ENCODE measurements around the gene RGS6.
A peak's percentile ranks its signal among the peaks of the same experiment; 100 is the strongest.

The RGS6 gene

GRCh38 chr14:71947947-71948500 lies 15.8 kb downstream of the RGS6 start:
- no peak for DNase-seq (ENCODE audit: low read depth)

- DNase-seq (ENCODE audit: low read depth): no peak
These were observed 20.4 kb downstream of the RGS6 start for GRCh38 chr14:71952381-71953363.

- DNase-seq (ENCODE audit: low read depth): no peak
These were observed 24.8 kb downstream of the RGS6 start for GRCh38 chr14:71956920-71957563.

- no peak for DNase-seq (ENCODE audit: low read depth)
These were observed 26.8 kb downstream of the RGS6 start for GRCh38 chr14:71959055-71959454.

GRCh38 chr14:71960494-71961353 lies 28.5 kb downstream of the RGS6 start:
- DNase-seq (ENCODE audit: low read depth): no peak

GRCh38 chr14:71961972-71962371 lies 29.7 kb downstream of the RGS6 start:
- no peak for DNase-seq (ENCODE audit: low read depth)

- DNase-seq (ENCODE audit: low read depth): no peak
These were observed 32.5 kb downstream of the RGS6 start for GRCh38 chr14:71964716-71965115.

- DNase-seq (ENCODE audit: low read depth): no peak
These were observed 34.3 kb downstream of the RGS6 start for GRCh38 chr14:71966528-71966927.

- DNase-seq (ENCODE audit: low read depth): no peak
These were observed 35.5 kb downstream of the RGS6 start for GRCh38 chr14:71967704-71968103.

GRCh38 chr14:71970272-71970671 lies 38.0 kb downstream of the RGS6 start:
- no peak for DNase-seq (ENCODE audit: low read depth)

- peak; percentile 50 for DNase-seq (ENCODE audit: low read depth)
These were observed 53.4 kb downstream of the RGS6 start for GRCh38 chr14:71985538-71986189.

GRCh38 chr14:71988476-71988875 lies 56.2 kb downstream of the RGS6 start:
- no peak for DNase-seq (ENCODE audit: low read depth)

GRCh38 chr14:71988939-71989338 lies 56.7 kb downstream of the RGS6 start:
- DNase-seq (ENCODE audit: low read depth): no peak

- no peak for DNase-seq (ENCODE audit: low read depth)
These were observed 62.2 kb downstream of the RGS6 start for GRCh38 chr14:71994416-71994815.

- DNase-seq (ENCODE audit: low read depth): no peak
These were observed 63.5 kb downstream of the RGS6 start for GRCh38 chr14:71995741-71996140.

- no peak for DNase-seq (ENCODE audit: low read depth)
These were observed 64.4 kb downstream of the RGS6 start for GRCh38 chr14:71996610-71997009.

- DNase-seq (ENCODE audit: low read depth): no peak
These were observed 68.7 kb downstream of the RGS6 start for GRCh38 chr14:72000907-72001306.

- DNase-seq (ENCODE audit: low read depth): no peak
These were observed 70.5 kb downstream of the RGS6 start for GRCh38 chr14:72002731-72003130.

- no peak for DNase-seq (ENCODE audit: low read depth)
These were observed 76.4 kb downstream of the RGS6 start for GRCh38 chr14:72008666-72009065.

- no peak for DNase-seq (ENCODE audit: low read depth)
These were observed 78.2 kb downstream of the RGS6 start for GRCh38 chr14:72010474-72010873.

- no peak for DNase-seq (ENCODE audit: low read depth)
These were observed 81.6 kb downstream of the RGS6 start for GRCh38 chr14:72013721-72014345.

Data from EH (cell line).